Panc1 (cell line): Measurements from ENCODE around the gene NR1H2. TPM values are rescaled to one million over a fixed set of nuclear protein-coding genes. Genes with fewer than 3 reads are reported as not detected.
A peak's percentile ranks its signal among the peaks of the same experiment; 100 is the strongest.

Experiments
- ATAC-seq: fragments of 200-7000 bp; cut with Tn5 transposase; 2 replicates; pipeline ENCODE4 v1.9.1; 2020; ENCODE audit warnings: mild to moderate bottlenecking, moderate library complexity
- BruUV-seq: library from RNA; stranded (reverse); fragments of 400-500 nt; replicated peaks from 2 replicates; lab custom pipeline; 2021; lab: Mats Ljungman, UMichigan
- CTCF ChIA-PET: fragments of 300-600 bp; sonication (Branson Sonifier 250); formaldehyde crosslinking; loops from one replicate; lab custom pipeline; 2022; ENCODE audit warnings: antibody characterized with exemption; lab: Charles Lee
- POLR2A ChIA-PET: fragments of 300-600 bp; sonication (Branson Sonifier 250); formaldehyde crosslinking; loops from one replicate; lab custom pipeline; 2022; ENCODE audit warnings: antibody characterized with exemption; lab: Charles Lee
- DNase-seq: peaks from one replicate; pipeline ENCODE4 v3.0.0-alpha.2; 2010; ENCODE audit warnings: low read depth, low spot score
- H3K27ac ChIP-seq: 2 replicates; pipeline ENCODE4 v1.5.1; 2011; ENCODE audit warnings: mild to moderate bottlenecking, low read length, inconsistent platforms
- H3K27me3 ChIP-seq: fragments of 200-500 bp; sonication (Bioruptor generic); 2 replicates; pipeline ENCODE4 v1.6.0; 2014; ENCODE audit warnings: low read length, inconsistent platforms; ENCODE audit not compliant: control insufficient read depth, insufficient read depth
- H3K36me3 ChIP-seq: fragments of 200-500 bp; sonication (Bioruptor generic); 2 replicates; pipeline ENCODE4 v1.5.1; 2014; ENCODE audit warnings: inconsistent platforms, mild to moderate bottlenecking, low read length, moderate library complexity; ENCODE audit not compliant: control insufficient read depth, insufficient read depth
- H3K4me1 ChIP-seq: 2 replicates; pipeline ENCODE4 v1.5.1; 2011; ENCODE audit warnings: inconsistent platforms, mild to moderate bottlenecking, low read length, moderate library complexity; ENCODE audit not compliant: control insufficient read depth, insufficient read depth
- H3K4me3 ChIP-seq, 2 experiments: 2 replicates each; pipeline ENCODE4 v1.5.1; 2011 to 2012; ENCODE audit warnings: low read depth in 2 of 2, low read length in 2 of 2, mild to moderate bottlenecking in 2 of 2, inconsistent platforms in 1 of 2, moderate library complexity in 1 of 2
- H3K9me3 ChIP-seq: fragments of 200-500 bp; sonication (Bioruptor generic); 2 replicates; pipeline ENCODE4 v1.5.1; 2014; ENCODE audit warnings: low read depth, mild to moderate bottlenecking, inconsistent platforms, low read length, moderate library complexity; ENCODE audit not compliant: control insufficient read depth, insufficient read depth
- CTCF ChIP-seq: fragments of 450-650 bp; IDR thresholded peaks from 2 replicates; pipeline ENCODE4 v1.5.1; 2017; ENCODE audit warnings: mild to moderate bottlenecking
- POLR2AphosphoS5 ChIP-seq: IDR thresholded peaks from 2 replicates; pipeline ENCODE4 v1.6.1; 2012; ENCODE audit warnings: mild to moderate bottlenecking, low read depth, low read length, moderate library complexity
- REST ChIP-seq, 2 experiments: IDR thresholded peaks; 2 replicates each; pipeline ENCODE4 v1.6.1; 2011 to 2012; ENCODE audit warnings: low read depth in 2 of 2, control low read depth in 1 of 2, low read length in 1 of 2, mild to moderate bottlenecking in 1 of 2, moderate library complexity in 1 of 2; ENCODE audit not compliant: insufficient read depth in 1 of 2
- SIN3A ChIP-seq: IDR thresholded peaks from 2 replicates; pipeline ENCODE4 v1.6.1; 2012; ENCODE audit warnings: low read depth, mild to moderate bottlenecking, low read length, moderate library complexity, borderline replicate concordance; ENCODE audit not compliant: insufficient read depth
- TCF7L2 ChIP-seq: IDR thresholded peaks from 2 replicates; pipeline ENCODE4 v1.6.1; 2011; ENCODE audit warnings: mild to moderate bottlenecking, low read depth, low read length, inconsistent platforms
- in situ Hi-C: cut with HindIII; loops from 2 replicates; pipeline ENCODE4 v1.10.0; 2016; ENCODE audit warnings: low sequenced_read_pairs, low pct_unique_long_range_greater_than_20kb
- intact Hi-C: fragments of 100-400 bp; cut with micrococcal nuclease; formaldehyde crosslinking; loops from one replicate; pipeline ENCODE4 v1.10.0; 2022; ENCODE audit not compliant: unreplicated experiment
- total RNA-seq: library from RNA; stranded (reverse); gene quantifications from one replicate; pipeline ENCODE4 v1.2.1, GENCODE V29; 2021; ENCODE audit not compliant: unreplicated experiment

NR1H2 gene
- total RNA-seq, 1 experiment from 2014 or later = 55.8 TPM

GRCh38 chr19:50417111-50418081 is 41.1 kb downstream of the NR1H2 start:
- H3K4me3 ChIP-seq = no peak overlapping the region
- ChIA-PET POLR2A (interaction anchor here (0.6 kb wide), 1 partner anchor 394 kb away, joined by 11 read pairs; no protein-coding TSS in a partner anchor), CTCF (interaction anchor here (0.5 kb wide), 1 partner anchor 28 kb away, joined by 5 read pairs; no protein-coding TSS in a partner anchor)
- H3K27ac ChIP-seq = no peak overlapping the region
- DNase-seq (no peak), ATAC-seq (peak; percentile 37)
- TF ChIP-seq REST (IDR thresholded peaks at IDR 0.05; ENCODE audit: insufficient read depth in 1 of 2, low read depth in 2 of 2, low read length in 1 of 2) = no peak
- TF ChIP-seq TCF7L2 = no peak
- no peak for TF ChIP-seq CTCF
- TF ChIP-seq POLR2AphosphoS5 = no peak; the same call in 1 of the 2 replicates
- no peak for TF ChIP-seq SIN3A
- no peaks in the 10 kb centered on the region for H3K27me3 ChIP-seq
- H3K9me3 ChIP-seq = no peaks in the 10 kb centered on the region
- no peaks in the 10 kb centered on the region for H3K4me1 ChIP-seq
- H3K36me3 ChIP-seq = no peaks in the 10 kb centered on the region
- intact Hi-C loops (no loop called here), in situ Hi-C loops (no loop called here)
- BruUV-seq = no TSS peak

- in situ Hi-C loops = no loop called here
- TF ChIP-seq POLR2AphosphoS5 (no peak), REST (IDR thresholded peaks at IDR 0.05; ENCODE audit: insufficient read depth in 1 of 2, low read depth in 2 of 2, low read length in 1 of 2) (no peak)
- ChIA-PET POLR2A (no interaction called here), CTCF (no interaction called here)
- Histone ChIP-seq H3K9me3 (no peaks in the 10 kb centered on the region), H3K36me3 (no peaks in the 10 kb centered on the region), H3K4me3 (no peak within 1 kb of the TSS), H3K4me1 (no peaks in the 10 kb centered on the region), H3K27me3 (no peaks in the 10 kb centered on the region), H3K27ac (no peak within 1 kb of the TSS)
- DNase-seq (no peak), ATAC-seq (no peak)
- intact Hi-C loops = no loop called here
- BruUV-seq = no TSS peak
Measured at GRCh38 chr19:50418176-50419021, 42.1 kb downstream of the NR1H2 start, which contains the start of gene SPIB. Gene SPIB (plus strand): TSS chr19:50418938. CDS start chr19:50418963, 25 bp downstream.
